HG03378 (cell line): ENCODE measurements around the gene SCO2.

Experiments
- ATAC-seq: cut with Tn5 transposase; IDR thresholded peaks from one replicate; pipeline ENCODE4 v1.9.1; 2021; ENCODE audit warnings: mild to moderate bottlenecking, moderate library complexity; ENCODE audit not compliant: unreplicated experiment

Gene SCO2

GRCh38 chr22:50503475-50504145 lies 21.8 kb downstream of the SCO2 start:
- ATAC-seq: no peak

- ATAC-seq: no peak
Measured at GRCh38 chr22:50502628-50503474, 22.5 kb downstream of the SCO2 start.

DNA sequence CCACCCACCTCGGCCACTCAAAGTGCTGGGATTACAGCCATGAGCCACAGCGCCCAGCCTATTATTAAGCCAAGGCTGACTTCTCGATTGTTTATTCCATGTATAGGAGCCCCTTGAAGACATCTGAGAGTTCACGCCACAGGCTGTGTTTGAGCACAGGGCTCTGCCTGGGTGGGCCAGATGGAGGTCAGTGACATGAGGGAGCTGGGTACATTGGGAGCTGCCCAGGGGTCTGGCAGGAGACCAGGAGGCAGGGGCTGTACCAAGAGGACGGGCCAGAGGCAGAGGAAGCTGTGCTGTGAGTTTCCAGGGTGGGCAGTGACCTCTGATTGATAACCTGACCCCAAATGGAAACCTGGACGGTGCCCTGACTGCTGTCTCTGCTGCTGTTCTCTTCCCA lies 23.3 kb downstream of the SCO2 start:
- ATAC-seq: no peak

- no peak for ATAC-seq
Measured at GRCh38 chr22:50500452-50500851, 24.9 kb downstream of the SCO2 start.

DNA sequence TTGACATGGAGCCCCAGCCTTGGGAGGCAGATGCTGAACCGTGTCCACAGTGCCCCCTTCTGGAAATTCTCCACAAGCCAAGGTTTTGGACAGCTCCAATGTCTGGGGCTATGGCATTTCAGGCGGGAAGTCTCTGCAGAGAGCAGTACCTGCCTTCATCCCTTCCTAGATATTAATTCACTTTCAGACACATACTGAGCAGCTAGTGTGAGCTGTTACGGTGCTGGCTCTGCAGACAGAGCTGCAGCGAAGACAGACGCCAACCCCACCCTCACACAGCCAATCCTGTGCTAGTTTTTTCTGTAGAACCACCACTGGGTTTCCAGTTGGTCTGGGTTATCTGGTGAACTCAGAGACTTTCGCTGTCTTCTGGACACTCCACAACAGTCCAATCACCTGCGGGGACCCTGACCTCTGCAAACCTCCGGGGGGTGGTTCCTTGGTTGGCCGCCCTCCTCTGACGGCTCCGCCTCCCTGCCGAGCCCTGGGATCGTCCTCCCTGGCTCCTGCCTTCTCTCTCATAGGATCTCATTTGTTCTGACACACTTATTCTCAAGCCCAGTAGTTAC lies 27.0 kb downstream of the SCO2 start:
- no peak for ATAC-seq

DNA sequence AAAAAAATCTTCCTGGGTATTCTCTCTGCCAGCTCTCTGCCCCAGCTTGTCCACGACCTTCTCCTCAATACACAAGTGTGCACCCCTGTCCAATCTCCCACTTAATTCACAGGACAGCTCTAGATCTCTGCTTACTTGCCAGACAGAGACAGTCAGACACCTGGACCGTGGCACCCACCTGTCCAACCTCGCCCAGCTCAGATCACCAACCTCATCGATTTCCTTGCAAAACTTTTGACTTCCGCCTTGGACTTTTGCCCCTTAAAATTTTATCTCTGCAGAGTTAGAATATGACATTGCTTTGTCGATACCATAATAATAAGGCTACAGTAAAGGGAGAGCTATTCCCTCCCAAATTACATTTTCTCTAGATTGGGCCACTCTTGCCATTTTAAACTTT lies 28.3 kb downstream of the SCO2 start:
- ATAC-seq: no peak

DNA sequence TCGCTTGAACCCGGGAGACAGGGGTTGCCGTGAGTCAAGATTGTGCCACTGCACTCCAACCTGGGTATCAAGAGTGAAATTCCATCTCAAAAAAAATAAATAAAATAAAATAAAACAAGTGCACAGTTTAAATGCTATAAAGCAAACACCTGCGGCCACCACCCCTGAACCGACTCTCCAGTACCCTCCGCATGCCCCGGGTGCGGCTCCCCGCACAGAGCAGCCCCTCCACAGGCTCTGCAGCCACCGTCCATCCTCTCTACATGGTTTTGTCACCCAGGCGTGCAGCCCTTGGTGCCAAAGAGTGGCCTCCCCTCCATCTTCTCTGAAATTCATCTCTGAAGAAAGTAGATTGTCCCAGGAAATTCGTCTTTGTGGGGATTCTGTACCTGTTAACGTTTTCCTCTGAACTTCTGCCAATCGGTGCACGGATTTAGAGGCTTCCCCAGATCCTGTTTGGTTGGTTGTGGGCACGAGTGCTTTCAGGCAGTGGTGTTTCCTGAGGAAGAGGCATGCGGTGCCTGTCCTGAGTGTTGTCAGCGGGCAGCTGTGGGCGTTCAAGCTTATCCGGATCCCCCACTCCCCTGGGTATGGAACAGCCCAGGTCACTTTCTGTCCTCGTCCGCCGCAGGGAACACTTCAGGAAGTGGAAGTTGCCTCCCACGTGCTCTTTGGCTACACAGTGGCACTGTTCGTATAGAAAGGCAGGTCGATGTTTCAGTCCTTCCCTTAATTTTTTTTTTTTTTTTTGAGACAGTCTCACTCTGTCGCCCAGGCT lies 34.7 kb downstream of the SCO2 start:
- ATAC-seq: no peak

DNA sequence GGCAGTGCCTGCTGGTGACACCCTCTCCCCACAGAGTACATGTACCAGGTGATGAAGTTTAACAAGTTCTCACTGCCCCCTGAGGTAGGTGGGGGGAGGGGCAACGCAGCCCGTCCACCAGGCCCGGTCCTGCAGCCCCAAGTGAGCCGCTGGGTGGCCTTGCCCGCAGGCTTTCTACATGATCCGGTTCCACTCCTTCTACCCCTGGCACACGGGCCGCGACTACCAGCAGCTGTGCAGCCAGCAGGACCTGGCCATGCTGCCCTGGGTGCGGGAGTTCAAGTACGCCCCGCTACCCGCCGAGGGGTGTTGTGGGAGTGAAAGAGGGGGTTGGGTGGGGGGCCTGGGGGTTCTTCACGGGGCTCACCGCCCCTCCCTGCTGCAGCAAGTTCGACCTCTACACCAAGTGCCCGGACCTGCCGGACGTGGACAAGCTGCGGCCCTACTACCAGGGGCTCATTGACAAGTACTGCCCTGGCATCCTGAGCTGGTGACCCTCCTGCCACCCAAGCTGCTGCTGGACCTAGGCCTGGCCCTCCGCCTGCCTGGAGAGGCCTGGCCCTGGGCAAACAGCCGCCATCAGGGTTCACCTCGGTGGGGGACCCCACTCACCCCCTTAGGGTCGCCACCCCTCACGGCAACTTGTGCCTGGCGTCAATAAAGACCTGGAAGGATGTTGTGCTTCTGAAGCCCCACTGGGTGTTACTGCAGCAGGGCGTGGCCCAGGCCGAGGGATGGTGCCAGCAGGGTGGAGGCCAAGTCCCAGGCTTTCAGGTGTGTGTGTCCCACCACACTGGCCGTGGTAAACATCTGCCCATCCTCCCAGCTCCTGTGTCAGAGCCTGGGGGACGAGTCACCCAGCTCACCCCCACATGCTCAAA lies 35.8 kb downstream of the SCO2 start:
- no peak for ATAC-seq

GRCh38 chr22:50488886-50489285 lies 36.5 kb downstream of the SCO2 start:
- no peak for ATAC-seq

DNA sequence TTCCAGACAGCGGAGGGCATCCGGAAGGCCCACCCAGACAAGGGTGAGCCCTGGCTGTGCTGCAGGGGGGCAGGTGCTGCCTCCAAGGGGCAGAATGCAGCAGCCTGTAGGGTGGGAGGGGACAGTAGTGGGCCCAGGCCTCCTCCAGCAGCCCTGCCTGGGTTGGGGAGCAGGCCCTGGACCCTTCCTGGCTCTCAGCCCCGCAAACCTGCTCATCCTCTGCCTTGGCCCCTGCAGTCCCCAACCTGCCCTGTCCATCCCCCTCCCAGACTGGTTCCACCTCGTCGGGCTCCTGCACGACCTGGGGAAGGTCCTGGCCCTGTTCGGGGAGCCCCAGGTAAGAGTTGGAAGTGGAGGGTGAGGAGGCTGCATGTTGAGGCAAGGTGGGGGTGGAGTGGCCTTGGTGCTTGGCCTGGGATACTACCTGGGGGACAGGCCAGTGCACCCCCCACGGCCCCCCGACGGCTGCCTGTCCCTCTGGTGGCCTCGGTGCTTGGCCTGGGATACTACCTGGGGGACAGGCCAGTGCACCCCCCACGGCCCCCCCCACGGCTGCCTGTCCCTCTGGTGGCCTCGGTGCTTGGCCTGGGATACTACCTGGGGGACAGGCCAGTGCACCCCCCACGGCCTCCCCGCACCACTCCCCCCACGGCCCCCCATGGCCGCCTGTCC lies 37.3 kb downstream of the SCO2 start:
- no peak for ATAC-seq

DNA sequence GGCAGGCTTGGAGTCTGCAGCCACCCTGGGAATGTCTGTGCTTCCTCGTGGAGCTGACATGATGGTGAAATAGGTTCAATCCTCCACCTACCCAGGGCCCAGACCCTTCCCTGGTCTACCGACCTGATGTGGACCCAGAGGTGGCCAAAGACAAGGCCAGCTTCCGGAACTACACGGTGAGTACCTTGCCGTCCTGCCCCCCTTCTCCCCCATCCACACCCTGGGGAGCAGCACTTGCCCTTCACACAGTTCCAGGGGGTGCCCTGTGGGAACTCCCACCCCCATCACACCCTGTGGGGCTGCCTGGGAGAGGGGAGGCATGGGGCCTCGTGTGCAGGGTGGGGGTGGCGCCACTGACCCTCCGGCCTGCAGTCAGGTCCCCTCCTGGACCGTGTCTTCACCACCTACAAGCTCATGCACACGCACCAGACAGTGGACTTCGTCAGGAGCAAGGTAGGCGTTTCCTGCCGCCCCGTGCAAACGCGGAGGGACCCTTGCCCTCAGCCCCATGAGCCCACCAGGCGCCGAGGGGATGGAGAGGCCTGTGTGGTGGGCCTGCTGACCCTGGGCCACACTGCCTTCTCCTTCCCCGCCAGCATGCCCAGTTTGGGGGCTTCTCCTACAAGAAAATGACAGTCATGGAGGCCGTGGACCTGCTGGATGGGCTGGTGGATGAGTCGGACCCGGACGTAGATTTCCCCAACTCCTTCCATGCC lies 38.0 kb downstream of the SCO2 start:
- no peak for ATAC-seq

- ATAC-seq: no peak
Measured at GRCh38 chr22:50486561-50487289, 38.7 kb downstream of the SCO2 start, which contains the start of gene MIOX. TSS of gene MIOX (plus strand) at chr22:50486859. CDS start at chr22:50486898, 39 bp downstream.

DNA sequence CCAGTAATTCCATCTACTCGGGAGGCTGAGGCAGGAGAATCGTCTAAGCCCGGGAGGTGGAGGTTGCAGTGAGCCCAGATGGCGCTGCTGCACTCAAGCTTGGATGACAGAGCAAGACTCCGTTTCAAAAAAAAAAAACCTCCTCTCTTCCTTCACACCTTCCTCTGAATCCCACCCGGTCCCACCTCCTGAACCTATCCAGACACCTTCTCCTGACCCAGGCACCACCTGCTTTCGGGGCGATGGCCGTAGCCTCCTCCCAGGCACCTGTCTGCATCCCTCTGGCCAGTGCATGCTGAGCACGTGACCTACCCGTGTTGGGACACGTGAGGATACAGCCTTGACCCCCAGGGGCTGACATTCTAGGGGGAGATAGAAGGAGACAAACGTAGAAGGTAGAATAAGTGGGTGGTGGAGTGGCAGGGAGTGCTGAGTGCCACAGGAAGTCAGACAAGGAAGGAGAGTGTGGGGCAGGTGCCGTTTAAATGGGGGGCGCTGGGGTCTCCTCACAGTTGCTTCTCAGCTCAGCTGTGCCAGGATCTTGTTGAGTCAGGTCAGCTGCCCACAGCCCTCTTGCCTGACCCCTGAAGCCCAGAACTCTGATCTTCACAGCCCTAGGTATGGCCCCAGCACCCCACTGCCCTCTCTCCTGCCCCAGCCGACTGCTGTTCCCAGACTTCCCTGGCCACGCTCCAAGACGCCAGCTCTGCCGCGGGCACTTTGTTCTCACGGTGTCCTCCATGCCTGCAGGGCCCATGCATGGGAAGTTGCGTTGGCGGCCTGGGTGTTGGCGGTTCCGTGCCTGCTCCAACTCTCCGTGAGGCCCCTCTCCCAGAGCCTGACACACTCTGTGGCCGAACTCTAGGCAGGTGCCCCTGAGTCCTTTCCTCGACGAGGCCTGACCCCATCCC lies 39.9 kb downstream of the SCO2 start:
- ATAC-seq: no peak

DNA sequence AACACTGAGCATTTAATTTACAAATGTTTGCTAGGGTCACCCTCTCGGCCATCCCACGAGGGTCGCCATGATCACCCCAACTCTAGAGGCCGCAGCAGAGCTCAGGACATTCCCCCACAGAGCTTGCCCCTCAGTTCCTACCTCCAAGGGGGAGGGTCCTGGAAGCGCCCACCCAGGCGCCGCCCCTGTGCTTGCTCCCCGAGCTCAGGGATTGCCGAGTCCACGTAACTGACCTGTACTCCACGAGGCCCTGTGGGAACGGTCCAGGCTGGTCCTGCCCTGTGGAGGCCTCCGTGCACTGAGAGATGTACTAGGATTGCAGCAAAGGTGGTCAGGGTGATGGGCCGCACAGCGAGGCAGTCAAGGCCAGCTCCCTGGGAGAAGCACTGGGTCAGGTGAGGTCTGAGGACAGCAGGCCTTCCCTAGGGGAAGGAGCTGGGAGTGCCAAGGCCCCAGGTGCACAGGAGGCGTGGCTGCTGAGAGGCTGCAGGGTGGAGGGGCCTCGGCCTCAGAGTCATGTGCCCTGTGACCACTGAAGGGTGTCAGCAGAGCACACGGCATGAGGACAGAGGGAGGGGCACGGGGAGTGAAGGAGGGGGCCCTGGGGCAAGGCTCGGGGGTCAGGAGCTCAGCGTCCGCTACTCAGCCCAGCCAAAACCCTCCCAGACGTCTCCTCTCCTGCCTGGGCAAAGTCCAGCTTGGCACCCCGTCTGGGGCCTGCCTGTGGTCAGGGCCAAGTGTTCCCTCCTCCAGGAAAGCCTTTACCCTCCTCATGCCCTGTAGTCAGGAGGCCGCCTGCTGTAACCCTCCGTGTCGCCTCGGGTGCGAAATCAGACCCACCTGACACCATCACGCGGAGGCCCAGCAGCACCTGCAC lies 41.2 kb downstream of the SCO2 start:
- no peak for ATAC-seq

DNA sequence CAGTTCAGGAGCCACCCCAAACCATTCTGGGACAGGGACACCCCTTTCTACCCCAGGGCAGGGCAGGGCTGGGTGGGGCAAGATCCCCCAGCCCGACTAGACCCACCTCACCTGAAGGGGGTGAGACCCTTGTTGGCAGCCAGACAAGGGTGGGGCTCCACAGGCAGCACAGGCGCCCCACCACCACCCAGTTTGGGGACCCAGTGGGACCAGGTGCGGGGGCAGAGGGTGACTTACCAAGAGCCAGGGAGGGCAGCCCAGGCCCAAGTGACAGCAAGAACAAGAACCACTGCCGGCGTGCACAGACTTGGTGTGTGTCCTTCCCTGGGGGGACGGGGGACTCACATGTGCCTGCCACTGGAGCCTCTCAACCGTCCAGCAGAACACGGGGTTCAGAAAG lies 41.8 kb downstream of the SCO2 start:
- ATAC-seq: no peak

- no peak for ATAC-seq
Measured at GRCh38 chr22:50483106-50483505, 42.3 kb downstream of the SCO2 start.
